ENCODE results near the gene MAGEA8. TPM values are rescaled to one million over a fixed set of nuclear protein-coding genes. Genes with fewer than 3 reads are reported as not detected.

The MAGEA8 gene
- total RNA-seq, 2 donors from 2014 or later = not detected

Other genes with a start within 250 kb of the MAGEA8 start
- 10 to 100 TPM; 19.8 to 22.9 TPM for gene TMEM185A, start 249.4 kb upstream of the MAGEA8 start, total RNA-seq
- not detected for gene MAGEA11, start 169.1 kb upstream of the MAGEA8 start, total RNA-seq
- under 1 TPM; 0.67 to 1.00 TPM for gene HSFX1, start 107.1 kb upstream of the MAGEA8 start, total RNA-seq
- not detected for gene MAGEA9, start 99.3 kb upstream of the MAGEA8 start, total RNA-seq
- gene HSFX4, start 48.4 kb downstream of the MAGEA8 start, total RNA-seq = not detected
- gene EOLA2, start 57.3 kb downstream of the MAGEA8 start, total RNA-seq = 10 to 100 TPM; 44.2 to 54.3 TPM

Measured in activated T-cell treated with anti-CD3 and anti-CD28 coated beads, Interleukin-2, amount 50 U/mL, for 72 hours (primary cell).